LoVo (cell line): ENCODE results near the gene TC2N.
"Not testable (repeated sequence)": the region's sequence is repeated elsewhere in the genome, so short reads cannot be mapped to it uniquely, and the experiment has no call there.

Source experiments
- DNase-seq: peaks from one replicate; pipeline ENCODE4 v3.0.0-alpha.2; 2016; ENCODE audit warnings: low spot score

TC2N gene

DNA sequence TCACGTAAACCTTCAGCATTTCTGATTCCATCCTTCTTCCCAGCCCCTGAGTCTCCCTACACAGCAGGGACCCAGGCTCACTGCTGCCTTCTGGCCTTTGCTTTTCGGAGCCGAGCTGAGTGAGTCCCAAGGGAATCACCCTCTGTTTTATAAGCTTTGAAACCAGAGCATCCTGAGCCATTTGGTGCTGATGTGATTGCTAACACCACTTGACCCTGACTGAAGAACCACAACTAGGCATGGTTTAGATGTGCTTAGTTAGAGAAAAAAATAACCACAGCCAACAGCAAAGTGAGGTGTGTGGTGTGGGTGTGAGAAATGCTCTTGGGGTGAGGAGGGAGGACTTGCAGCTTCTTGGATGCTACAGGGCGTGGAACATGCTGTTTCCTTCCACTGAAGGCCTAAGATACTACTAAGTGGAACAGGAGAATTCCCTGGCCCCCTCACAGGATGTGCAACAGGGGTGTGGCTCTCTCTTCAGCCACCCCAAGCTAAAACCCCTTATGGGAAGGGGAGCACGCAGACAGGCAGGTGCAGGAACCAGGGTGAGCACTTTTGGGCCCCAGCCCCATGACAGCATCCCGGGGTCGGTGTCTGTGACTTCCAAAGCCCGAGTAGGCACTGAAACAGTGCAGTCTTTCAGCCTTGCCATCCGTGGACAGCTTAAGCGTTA, at the start of gene TC2N:
TC2N (minus strand) TSS at position 221 of the 673 bp plus-strand sequence. CDS start 53,767 bp downstream, outside the sequence.
- DNase-seq, result no peak

DNA sequence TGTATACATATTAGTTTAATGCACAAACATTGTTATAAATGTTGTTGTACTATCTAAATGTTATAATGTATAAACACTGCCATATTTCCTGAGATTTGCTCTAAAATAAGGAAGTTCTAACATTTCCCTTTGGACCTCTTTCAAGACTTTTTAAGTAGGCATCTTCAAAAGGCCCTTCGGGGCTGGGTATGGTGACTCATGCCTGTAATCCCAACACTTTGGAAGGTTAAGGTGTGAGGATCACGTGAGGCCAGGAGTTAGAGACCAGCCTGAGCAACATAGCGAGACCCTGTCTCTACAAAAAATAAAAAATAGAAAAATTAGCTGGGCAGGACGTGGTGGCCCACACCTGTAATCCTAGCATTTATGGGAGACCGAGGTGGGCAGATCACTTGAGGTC, 44.7 kb upstream of the TC2N start:
- DNase-seq, result no peak

DNA sequence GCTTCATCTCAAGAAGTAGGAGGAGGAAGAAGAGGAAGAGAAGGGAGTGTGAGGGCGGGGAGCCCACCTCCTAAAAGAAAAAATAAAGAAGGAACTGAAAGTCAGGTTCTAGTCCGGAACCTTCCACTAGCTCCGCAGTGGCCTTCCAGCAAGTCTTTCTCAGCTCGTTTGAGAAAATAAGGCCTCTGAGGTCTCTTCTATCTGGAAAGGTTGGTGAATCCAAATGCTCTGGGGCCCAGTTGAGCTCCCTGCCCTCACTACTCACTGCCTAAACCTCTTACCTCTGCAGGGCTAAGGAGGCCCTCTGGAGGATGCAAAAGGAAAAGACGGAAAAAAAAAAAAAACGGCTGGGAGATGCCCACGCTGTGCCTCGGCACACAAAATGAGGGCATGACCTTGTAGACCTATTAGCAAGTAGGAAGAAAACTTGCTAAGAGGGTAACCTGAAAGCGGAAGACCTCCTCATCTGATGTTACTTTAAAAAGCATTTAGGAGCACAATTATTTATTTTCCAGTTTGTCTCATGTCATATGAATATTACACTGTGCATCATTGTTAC, 44.2 kb upstream of the TC2N start:
- peak; percentile 11 for DNase-seq

DNA sequence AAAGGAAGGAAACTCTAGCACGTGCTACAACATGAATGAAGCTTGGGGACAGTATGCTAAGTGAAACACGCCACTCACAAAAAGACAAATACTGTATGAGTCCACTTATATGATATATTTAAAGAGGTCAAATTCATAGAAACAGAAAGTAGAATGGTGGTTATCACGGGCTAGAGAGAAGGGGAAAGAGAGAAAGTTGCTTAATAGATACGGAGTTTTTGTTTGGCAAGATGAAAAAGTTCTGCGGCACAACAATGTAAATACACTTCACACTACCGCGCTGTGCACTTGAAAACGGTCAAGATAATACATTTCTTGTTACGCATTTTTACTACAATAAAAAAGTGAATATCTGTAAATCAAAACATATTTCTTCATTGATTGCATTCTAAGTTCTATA, 42.9 kb upstream of the TC2N start:
- no peak for DNase-seq

DNA sequence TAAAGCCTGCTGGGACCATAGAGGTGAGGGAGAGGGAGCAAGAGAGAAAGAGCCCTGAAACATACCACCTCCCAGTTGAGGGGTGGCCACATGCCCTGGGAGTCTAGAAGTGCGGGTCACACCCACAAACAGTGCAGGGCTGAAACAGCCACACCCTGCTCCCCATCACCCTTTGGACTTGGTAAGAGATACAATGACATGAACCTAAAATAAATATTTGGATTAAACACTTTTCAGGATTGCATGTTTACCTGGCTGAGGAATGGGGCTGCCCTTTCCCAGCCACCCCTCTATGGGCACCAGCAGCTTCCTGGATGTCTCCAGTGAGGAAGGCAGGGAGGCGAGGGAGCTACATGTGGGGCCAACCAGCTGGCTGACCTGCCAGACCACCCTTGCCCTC, 39.0 kb upstream of the TC2N start:
- no peak for DNase-seq

DNA sequence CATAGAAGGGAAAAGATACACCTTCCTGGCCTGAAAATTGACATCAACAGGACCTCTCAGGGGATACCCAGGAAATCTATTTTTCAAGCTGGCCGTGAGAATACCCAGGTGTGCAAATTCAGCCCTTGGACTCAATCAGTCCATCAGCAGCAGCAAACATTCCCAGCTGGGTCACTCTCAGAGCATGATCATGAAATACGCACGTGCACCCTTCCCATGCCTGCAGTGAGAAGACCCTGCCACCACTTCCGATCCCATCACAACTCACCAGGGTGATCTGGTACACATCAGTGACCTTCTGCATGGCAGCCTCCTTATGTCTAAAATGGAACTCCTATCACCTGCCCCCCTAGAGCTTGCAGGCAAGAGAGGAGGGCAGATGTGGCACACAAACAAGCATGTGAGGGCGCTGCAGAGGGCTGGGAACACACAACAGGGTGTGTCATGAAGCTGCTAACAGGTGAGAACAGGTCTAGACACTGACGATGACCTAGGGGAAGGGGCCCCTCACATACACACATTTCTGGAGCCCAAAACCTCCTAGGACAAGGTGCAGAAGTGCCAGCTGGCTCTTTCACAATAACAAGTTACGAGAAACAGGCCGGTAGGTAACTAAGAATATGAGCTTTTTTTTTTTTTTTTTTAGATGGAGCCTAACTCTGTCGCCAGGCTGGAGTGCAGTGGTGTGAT, 37.8 kb upstream of the TC2N start:
- no peak for DNase-seq

DNA sequence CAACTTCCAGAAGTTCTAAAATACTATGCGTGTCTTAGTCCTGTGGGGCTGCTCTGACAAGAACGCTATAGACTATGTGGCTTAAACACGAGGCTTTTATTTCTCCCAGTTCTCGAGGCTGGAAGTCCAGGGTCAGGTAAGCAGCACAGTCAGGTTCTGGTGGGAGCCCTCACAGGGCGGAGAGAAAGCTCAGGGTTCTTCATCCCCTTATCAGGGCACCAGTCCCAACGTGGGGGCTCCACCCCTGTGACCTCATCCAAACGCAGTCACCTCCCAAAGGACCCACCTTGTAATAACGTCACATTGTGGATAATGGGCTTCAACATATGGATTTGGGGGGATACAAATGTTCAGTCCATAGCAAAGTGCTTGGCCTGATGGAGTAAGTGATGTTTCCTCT, 37.1 kb upstream of the TC2N start:
- no peak for DNase-seq

GRCh38 chr14:91903070-91903469, 35.7 kb upstream of the TC2N start:
- no peak for DNase-seq

DNA sequence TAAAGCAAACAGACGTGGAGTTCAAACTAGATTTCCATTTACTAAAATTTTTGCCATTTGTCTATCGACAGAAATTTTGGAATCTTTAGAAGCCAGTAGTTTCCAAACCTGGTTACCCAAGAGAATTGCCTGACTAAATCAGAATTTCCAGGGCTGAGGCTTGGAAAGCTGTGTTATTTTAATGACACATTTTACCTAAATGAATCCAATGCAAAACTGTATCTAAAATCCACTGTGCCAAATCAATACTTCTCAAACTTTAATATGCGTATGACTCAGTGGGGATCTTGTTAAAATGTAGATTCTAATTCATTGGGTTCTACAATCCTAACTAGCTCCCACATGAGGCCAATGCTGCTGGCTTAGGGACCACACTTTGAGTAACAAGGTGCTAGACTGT, 35.0 kb upstream of the TC2N start:
- DNase-seq, result no peak

- DNase-seq, result no peak
Observed at GRCh38 chr14:91901449-91902226, 34.3 kb upstream of the TC2N start.

- DNase-seq, result no peak
Observed at GRCh38 chr14:91899806-91900205, 32.5 kb upstream of the TC2N start.

GRCh38 chr14:91899213-91899612, 31.9 kb upstream of the TC2N start:
- no peak for DNase-seq

DNA sequence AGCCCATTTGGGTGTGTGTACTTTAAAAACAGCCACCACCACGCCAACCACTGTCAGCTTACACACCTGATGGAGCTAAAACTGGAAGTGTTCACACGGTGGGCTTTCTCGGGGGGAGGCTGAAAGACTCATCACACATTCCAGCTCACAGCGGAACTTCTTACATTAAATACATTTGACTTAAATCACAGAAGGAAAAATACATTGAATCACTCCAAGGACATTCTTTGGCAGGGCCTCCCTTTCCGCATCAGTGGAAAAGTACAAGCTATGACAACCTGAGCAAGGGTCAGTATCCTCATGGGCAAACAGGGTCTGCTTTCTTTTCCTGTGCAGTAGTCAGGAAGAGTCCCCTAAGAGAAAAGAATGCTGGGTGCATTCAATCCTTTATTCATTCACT, 31.0 kb upstream of the TC2N start:
- no peak for DNase-seq

DNA sequence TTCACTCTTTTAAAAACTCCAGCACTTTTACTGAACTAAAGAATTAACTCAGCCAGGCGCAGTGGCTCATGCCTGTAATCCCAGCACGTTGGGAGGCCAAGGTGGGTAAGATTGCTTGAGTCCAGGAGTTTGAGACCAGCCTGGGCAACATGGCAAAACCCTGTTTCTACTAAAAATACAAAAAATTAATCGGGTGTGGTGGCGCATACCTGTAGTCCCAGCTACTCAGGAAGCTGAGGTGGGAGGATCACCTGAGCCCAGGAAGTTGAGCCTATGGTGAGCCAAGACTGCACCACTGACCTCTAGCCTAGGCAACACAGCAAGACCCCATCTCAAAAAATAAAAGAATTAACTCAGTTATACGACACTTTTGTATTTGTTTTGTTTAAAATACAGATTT, 30.4 kb upstream of the TC2N start:
- not testable (repeated sequence) for DNase-seq

DNA sequence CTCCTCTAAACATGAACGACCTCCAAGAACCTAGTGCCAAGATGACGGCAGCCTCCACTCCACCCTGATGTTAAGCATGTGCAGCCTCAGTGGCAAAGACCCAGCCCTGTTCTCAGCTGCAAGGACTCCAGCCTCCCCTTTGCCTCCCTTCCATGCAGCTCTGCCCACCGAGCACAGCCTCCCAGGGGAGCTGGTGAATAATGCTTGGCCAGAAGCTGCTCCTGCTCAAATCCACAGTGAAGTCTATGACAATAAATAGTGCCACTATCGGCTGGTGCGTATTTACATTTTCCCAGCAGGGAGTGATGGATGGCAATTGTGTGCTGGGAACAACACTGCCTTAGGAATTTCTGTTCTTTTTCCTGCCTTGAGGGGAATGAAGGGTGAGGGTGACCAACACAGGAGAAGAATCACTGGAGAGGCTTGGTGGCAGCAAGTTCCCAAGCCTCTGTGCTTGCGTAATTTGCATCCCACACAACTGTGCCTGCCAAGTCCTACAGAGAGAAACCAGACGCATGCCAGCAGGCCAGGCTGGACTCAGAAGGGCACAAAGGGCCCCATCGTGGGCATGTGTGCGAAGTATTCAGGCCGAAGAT, 29.9 kb upstream of the TC2N start:
- DNase-seq, result no peak

DNA sequence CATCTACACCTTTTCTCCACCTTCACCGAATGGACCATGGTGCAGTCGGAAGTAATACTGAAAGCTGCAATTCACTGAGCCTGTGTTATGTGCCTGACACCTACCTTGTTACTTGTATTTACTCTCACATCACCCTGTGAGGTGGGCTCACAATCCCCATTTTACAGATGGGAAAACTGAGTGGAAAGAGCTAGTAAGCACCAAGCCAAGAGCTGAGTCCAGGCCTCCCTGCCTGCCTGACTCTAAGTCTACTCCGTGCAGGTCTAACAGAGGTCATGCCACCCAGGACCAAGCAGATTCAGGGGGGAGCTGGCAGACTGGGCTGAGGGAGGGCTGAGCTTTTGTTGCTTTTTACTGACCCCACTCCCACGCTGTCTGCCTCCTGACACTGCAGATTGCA, 29.1 kb upstream of the TC2N start:
- no peak for DNase-seq

GRCh38 chr14:91893669-91894068, 26.3 kb upstream of the TC2N start:
- no peak for DNase-seq

- peak; percentile 6 for DNase-seq
Observed at GRCh38 chr14:91893007-91893406, 25.7 kb upstream of the TC2N start.

- DNase-seq, result no peak
Observed at GRCh38 chr14:91891721-91892220, 24.4 kb upstream of the TC2N start.

DNA sequence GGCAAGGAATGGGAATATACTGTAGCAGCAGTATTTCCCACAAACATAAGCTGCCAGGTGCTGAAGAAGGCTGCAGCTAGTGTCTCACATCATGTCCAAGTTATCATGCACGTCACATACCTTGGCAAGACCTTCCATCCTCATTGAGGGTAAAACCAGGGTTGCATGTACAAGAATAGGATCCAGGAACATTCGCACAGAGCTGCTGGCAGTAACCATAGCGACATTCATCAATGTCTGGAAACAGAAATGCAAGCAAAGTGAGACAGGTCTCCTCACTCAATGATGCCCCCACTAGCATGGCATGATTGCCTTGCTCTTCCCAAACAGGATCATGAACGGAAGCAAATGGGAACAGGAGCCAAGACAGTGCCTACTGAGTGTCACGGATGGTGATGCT, 23.8 kb upstream of the TC2N start:
- DNase-seq, result no peak

DNA sequence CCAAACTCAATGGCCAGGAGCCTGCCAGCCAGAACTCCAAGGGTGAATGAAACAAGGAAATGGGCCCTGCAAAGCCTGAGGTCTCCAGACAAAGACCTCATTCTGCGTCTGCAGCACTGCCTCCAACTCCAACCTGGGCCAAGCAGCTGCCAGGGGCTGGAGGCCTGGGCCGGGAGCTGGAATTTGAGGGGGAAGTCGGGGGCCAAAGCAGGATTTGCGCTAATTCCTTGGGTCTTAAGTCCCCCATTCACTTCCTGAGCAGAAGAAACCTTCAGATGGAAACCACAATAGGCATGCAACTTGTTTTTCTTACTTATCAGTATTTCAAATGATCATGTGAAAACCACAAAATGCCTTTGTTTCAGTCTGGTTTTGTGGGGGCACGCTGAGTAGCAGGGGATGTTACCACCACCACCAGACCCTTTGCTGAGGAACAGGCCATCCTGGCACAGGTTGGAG, 23.0 kb upstream of the TC2N start:
- no peak for DNase-seq
